ENCODE measurements around the gene PVR. TPM values are rescaled to one million over a fixed set of nuclear protein-coding genes. Genes with fewer than 3 reads are reported as not detected.

PVR gene, protein sequence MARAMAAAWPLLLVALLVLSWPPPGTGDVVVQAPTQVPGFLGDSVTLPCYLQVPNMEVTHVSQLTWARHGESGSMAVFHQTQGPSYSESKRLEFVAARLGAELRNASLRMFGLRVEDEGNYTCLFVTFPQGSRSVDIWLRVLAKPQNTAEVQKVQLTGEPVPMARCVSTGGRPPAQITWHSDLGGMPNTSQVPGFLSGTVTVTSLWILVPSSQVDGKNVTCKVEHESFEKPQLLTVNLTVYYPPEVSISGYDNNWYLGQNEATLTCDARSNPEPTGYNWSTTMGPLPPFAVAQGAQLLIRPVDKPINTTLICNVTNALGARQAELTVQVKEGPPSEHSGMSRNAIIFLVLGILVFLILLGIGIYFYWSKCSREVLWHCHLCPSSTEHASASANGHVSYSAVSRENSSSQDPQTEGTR
- 102 to 134 TPM (median 128 TPM) in 5 replicates for total RNA-seq (2022; extraction: Qiagen RNA extraction)

DNA sequence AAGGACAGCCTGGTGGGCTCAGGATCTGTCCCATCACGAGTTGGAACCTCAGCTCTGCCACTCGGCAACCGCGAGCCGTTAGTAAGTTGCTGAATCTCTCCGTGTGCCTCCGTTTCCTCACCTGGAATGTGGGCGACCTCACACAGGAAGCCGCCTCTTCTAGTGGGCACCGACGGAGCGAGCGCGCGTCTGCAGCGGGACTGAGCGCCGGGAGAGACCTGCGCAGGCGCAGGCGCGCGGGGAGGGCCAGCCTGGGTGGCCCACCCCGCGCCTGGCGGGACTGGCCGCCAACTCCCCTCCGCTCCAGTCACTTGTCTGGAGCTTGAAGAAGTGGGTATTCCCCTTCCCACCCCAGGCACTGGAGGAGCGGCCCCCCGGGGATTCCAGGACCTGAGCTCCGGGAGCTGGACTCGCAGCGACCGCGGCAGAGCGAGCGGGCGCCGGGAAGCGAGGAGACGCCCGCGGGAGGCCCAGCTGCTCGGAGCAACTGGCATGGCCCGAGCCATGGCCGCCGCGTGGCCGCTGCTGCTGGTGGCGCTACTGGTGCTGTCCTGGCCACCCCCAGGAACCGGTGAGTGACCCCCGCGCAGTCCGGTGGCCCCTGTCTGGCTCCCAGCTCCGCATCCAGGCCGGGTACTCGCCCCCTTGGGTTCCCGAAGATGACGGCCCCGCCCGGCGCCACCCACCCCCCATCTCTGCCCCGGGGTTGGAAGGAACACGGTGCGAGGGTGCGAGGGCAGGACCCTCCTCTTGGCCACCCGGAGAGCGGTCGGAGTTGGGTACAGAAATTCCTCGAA, at the start of gene PVR:
Gene PVR (plus strand): TSS at position 306 of the 797 bp plus-strand sequence. CDS start 187 bp downstream, at position 493.

DNA sequence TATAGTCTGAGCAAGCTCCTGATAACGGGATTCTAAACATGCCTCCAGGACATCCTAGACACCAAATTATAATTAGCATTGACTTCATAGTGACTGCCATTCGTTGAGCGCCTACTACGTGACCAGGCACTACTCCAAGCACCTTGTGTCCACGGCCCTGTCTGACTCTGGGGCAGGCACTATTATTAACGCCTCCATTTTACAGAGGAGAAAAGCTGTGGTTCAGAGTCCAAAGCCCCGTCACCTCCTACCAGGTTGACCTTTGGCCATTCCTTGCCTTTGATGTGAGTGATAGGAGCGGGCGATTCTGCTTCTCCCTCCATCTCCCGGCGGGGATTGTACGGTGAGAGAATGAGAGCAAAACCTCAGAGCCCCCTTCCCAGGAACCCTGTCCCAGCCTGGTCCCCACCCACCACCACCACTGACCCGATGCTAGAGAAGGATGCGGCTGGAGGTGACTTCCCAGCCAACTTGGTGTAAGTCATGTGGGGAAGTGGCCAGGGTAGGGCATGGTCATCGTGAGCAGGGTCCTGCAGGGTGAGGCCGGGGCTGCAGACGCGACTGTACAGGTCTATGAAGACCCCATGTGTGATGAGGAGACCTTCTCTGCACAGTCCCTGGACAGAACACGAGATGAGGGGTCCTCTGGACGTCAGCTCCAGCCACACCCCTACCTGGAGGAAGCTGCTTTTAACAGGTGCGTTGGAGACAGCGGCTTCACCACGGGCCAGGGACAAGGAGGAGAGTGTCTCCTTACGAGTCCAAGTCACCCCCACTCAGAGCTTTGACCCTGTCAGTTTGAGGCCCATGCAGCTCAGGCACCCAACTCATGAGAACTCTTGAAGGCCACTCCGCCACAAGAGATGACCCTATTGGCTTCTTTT, 30.2 kb upstream of the PVR start, which contains the start of gene IGSF23:
Gene IGSF23 (plus strand): TSS at position 269 of the 884 bp plus-strand sequence. CDS start 83 bp downstream, at position 352.

DNA sequence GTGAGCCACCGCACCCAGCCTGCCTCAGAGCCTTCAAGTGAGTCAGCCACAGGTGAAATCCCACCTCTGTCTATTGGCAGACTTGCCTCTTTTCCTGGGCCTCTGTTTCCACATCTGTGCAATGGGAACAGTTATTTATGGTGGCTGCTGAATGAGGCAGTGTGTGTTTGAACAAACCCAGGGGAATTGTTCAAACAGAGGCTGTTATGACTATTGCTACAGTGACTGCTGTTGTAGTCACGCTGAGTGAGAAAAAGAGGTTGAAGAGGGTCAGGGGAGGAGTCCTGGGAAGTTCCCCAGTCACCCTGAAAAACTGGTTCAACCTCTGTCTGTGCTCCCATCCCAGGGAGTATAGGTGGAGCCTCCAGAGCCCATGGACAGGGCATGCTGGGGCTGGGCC, 27.7 kb downstream of the PVR start, which contains the start of gene CEACAM19:
Gene CEACAM19 (plus strand): TSS at position 83 of the 400 bp plus-strand sequence. CDS start 450 bp downstream, outside the sequence.

DNA sequence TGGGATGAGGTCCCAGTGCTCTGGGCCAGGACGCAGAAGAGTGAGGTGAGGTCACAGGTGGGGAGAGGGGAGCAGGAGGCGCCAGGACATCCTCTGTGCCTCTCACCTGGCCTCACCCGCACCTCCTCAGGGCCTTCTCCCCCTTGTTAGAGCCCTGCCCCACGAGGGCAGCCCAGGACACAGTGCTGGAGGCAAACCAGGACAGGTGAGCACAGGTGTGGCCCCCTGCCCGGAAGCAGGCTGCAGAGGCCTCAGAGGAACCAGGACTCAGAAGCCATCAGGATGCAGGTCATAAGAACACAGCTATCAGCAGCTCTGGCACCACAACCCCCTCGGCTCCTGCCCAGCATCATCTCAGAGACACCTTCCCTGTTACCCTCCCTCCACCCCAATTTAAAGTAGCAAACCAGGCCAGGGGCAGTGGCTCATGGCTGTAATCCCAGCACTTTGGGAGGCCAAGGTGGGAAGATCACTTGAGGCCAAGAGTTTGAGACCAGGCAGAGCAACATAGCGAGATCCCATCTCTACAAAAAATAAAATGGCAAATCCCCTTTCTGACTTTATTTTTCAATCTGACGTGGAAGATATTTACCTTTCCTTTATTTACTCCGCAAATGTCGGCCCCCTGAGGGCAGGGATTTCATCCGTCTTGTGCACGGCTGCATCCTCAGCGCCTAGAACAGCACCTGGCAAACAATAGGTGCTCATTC, 54.9 kb downstream of the PVR start, which contains the start of gene CEACAM16:
Gene CEACAM16 (plus strand): TSS at position 660 of the 710 bp plus-strand sequence. CDS start 2,306 bp downstream, outside the sequence.

Other genes with a start within 250 kb of the PVR start
- 2.0 to 2.9 TPM (median 2.3 TPM) in 5 replicates for gene ZNF285, start 242.3 kb upstream of the PVR start, total RNA-seq (2022; extraction: Qiagen RNA extraction)
- 2.2 to 3.4 TPM (median 3.0 TPM) in 5 replicates for gene ZNF229, start 195.4 kb upstream of the PVR start, total RNA-seq (2022; extraction: Qiagen RNA extraction)
- 7.5 to 8.7 TPM (median 8.3 TPM) in 5 replicates for gene ZNF180, start 143.4 kb upstream of the PVR start, total RNA-seq (2022; extraction: Qiagen RNA extraction)
- gene CEACAM20, start 114.2 kb upstream of the PVR start, total RNA-seq (2022; extraction: Qiagen RNA extraction): 0.05 to 0.06 TPM (median 0.05 TPM) in 4 of 5 replicates, not detected in the other
- gene IGSF23, start 30.3 kb upstream of the PVR start, total RNA-seq (2022; extraction: Qiagen RNA extraction): 0.19 to 0.74 TPM (median 0.43 TPM) in 5 replicates
- gene CEACAM19, start 27.6 kb downstream of the PVR start, total RNA-seq (2022; extraction: Qiagen RNA extraction): 6.3 to 12.6 TPM (median 10.0 TPM) in 5 replicates
- gene CEACAM16, start 55.2 kb downstream of the PVR start, total RNA-seq (2022; extraction: Qiagen RNA extraction): 0.05 to 0.14 TPM (median 0.08 TPM) in 4 of 5 replicates, not detected in the other
- 25.7 to 66.4 TPM (median 59.5 TPM) in 5 replicates for gene BCL3, start 104.8 kb downstream of the PVR start, total RNA-seq (2022; extraction: Qiagen RNA extraction)
- gene CBLC, start 134.0 kb downstream of the PVR start, total RNA-seq (2022; extraction: Qiagen RNA extraction): 0.06 TPM in 1 of 5 replicates, not detected in the others
- 56.0 to 89.4 TPM (median 81.7 TPM) in 5 replicates for gene BCAM, start 165.2 kb downstream of the PVR start, total RNA-seq (2022; extraction: Qiagen RNA extraction)
- 68.1 to 82.4 TPM (median 79.9 TPM) in 5 replicates for gene NECTIN2, start 202.4 kb downstream of the PVR start, total RNA-seq (2022; extraction: Qiagen RNA extraction)
- 188 to 264 TPM (median 240 TPM) in 5 replicates for gene TOMM40, start 247.3 kb downstream of the PVR start, total RNA-seq (2022; extraction: Qiagen RNA extraction)

Measured in A549 treated with dexamethasone at 1 μM for 4 hours (cell line).